NCI-H82 treated with DMSO at 0.1 percent for 48 hours (cell line): Measurements from ENCODE around the gene TAT.
"Not testable (repeated sequence)": the region's sequence is repeated elsewhere in the genome, so short reads cannot be mapped to it uniquely, and the experiment has no call there.

Experiments
- DNase-seq: peaks from one replicate; lab custom pipeline; 2025; ENCODE audit not compliant: unreplicated experiment; lab: John Stamatoyannopoulos, UW

The TAT gene

DNA sequence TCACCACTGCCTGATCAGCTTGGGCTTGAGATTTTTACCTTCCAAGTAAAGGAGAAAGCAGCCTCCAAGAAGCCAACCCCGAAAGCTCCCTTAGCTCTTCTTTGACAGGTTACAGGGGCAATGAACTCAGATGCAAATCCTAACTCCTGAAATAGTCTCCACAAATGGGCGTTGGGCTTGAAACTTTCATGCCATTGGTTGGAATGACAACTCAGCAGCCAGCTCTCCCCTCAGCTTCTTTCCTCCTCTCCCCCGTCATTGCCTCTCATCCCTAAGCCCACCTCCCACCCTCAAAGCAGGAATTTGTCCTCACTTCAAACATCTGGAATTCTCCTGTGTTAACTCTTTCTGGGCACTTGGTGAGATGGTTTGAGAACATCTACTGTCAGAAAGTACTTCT is at the start of gene TAT:
Gene TAT (minus strand): TSS at position 122 of the 400 bp plus-strand sequence. CDS start 677 bp downstream, outside the sequence.
- DNase-seq: no peak

- no peak for DNase-seq
These were observed 49.3 kb upstream of the TAT start, which contains the start of gene MARVELD3 for GRCh38 chr16:71626018-71626857. Gene MARVELD3 (plus strand): TSS chr16:71626184. CDS start chr16:71626230, 46 bp downstream.

DNA sequence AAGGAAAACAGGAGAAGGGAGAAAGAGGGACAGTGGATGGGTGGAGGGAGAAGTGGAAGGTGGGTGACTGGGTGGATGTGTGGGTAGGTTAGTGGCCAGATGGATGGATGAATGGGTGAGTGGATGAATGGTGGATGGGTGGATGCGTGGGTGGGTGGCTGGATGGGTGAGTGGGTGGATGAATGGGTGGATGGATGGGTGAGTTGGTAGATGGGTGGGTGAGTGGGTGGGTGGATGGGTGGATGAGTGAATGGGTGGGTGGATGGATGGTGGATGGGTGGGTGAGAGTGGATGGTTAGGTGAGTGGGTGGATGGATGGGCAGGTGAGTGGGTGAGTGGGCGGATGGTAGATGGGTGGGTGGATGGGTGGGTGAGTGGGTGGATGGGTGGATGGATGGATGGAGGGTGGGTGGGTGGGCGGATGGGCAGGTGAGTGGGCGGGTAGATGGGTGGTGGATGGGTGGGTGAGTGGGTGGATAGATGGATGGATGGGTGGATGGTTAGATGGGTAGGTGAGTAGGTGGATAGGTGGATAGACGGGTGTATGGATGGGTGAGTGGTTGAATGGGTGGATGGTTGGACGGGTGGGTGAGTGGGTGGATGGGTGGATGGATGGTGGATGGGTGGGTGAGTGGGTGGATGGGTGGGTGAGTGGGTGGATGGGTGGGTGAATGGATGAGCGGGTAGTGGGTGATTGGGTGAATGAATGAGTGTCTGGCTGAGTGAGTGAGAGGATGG is 48.4 kb upstream of the TAT start:
- no peak for DNase-seq

GRCh38 chr16:71623597-71623996 is 46.7 kb upstream of the TAT start:
- no peak for DNase-seq

DNA sequence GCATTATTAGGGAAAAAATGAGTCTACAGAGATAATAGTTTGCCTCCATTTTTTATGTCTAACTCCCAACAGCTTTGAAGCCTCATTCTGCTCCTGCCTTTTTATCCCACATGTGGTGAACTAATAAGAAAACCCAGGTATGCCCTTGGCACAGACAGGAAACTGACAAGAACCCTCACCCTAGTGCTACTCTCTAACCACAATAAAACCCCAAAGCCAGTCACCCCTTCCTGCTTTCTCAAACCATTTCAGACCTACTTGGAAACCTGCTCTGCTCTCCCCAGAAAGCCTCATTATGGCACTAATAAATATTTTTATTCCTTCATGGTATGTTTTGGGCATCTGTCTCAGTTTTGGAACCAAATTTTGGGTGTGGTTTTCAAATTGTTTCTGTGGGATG is 45.2 kb upstream of the TAT start:
- no peak for DNase-seq

GRCh38 chr16:71618429-71618828 is 41.5 kb upstream of the TAT start:
- no peak for DNase-seq

DNA sequence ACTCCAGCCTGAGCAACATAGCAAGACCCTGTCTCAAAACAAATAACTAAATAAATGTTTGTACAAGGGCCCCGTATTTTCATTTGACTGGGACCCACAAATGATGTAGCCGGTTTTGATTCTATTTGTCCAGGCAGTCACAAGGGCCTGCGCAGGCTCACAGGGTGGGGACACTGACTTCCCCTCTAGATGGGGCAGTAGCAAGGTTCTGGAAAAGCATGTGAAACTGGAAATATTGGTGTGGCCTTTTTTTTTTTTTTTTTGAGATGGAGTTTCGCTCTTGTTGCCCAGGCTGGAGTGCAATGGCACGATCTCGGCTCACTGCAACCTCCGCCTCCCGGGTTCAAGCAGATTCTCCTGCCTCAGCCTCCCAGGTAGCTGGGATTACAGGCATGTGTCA is 38.1 kb upstream of the TAT start:
- DNase-seq: not testable (repeated sequence)

- DNase-seq: peak; percentile 41
These were observed 34.3 kb upstream of the TAT start for GRCh38 chr16:71610936-71611871.

- no peak for DNase-seq
These were observed 33.6 kb upstream of the TAT start for GRCh38 chr16:71610447-71610846.

DNA sequence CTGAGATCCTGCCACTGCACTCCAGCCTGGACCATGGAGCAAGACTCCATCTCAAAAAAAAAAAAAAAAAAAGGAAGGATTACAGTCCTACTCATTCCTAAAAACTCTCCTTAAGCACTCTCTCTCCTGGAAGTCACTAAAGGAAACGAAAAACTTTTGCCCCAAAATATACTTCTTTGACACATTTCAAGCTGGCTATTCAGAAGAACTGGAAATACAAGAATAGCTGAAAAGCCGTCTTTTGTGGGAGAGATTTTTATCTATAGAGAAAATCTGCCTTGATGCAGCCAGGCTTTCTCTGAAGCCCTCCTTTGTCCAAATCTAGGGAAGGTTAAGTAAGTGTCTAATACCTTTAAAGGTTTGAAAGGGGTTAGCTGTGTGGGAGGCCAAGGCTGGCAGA is 32.2 kb upstream of the TAT start:
- no peak for DNase-seq

DNA sequence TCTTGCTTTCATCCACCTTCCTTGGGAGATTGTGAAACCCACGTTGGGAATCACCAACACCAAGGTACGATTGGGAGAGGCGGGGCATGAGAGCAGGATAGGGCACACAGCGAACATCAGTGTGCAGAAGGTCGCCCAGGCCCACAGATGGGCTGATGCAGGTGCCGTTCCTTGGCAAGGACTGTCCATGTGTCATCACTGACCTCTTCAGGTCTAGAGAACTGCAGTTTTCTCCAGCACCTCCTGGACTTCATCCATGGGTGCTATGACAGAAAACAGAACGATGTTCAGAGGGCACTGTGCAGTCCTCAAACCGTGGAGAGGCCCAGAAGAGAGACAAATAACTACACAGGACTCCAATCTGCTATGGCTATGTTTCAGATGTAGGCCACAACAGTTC is 23.9 kb upstream of the TAT start:
- no peak for DNase-seq

GRCh38 chr16:71598426-71598825 is 21.5 kb upstream of the TAT start:
- not testable (repeated sequence) for DNase-seq

- DNase-seq: not testable (repeated sequence)
These were observed 18.5 kb upstream of the TAT start for GRCh38 chr16:71595340-71595826.

DNA sequence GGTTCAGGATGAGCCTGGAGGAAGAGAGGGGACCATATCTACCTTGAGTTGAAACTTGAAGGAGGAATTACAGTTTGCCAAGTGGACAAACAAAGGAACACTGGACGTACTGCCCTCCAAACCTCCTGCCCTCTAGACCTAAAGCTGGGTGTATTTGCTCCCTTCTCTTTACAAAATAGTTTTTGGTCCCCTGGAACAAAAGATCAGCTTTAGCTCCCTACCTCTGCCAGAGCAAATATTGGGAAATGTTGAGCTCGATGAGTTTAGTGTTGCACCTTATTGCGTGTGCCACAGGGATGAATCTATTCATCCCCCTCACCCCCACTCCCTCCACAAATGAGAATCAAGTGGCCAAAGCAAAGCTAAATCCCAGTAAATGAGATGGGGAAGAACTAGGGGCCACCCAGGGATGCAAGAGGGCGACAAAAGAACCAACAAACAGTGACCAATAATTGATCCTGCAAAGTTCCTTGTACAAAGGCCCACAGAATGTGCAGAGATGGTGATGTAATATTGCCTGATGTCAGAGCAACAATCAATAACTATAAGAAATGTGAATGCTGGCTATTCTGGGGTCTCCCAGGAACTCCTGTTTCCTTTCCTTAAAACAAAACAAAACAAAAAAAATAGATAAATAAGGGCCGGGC is 17.2 kb upstream of the TAT start:
- no peak for DNase-seq

GRCh38 chr16:71593048-71593999 is 16.4 kb upstream of the TAT start:
- DNase-seq: no peak

DNA sequence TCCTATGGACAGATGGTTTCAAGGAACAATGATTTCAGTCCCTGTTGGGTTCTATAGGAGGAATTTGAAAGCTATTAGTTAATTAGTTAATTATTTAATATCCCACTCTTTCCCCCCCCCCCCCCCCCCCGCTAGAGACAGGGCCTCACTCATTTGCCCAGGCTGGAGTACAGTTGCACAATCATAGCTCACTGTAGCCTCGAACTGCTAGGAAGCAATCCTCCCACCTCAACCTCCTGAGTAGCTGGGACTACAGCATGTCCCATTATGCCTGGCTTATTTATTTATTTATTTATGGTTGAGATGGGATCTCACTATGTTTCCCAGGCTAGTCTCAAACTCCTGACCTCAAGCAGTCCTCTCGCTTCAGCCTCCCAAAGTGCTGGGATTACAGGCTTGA is 15.0 kb upstream of the TAT start:
- no peak for DNase-seq

GRCh38 chr16:71590584-71590983 is 13.7 kb upstream of the TAT start:
- DNase-seq: no peak

GRCh38 chr16:71590071-71590470 is 13.2 kb upstream of the TAT start:
- not testable (repeated sequence) for DNase-seq

DNA sequence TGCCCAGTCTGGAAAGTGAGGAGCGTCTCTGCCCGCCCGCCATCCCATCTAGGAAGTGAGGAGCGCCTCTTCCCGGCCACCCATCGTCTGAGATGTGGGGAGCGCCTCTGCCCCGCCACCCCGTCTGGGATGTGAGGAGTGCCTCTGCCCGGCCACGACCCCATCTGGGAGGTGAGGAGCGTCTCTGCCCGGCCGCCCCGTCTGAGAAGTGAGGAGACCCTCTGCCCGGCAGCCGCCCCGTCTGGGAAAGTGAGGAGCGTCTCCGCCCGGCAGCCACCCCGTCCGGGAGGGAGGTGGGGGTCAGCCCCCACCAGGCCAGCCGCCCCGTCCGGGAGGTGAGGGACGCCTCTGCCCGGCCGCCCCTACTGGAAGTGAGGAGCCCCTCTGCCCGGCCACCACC is 12.4 kb upstream of the TAT start:
- DNase-seq: not testable (repeated sequence)
